Measurements from ENCODE around the gene GRK4. TPM values are rescaled to one million over a fixed set of nuclear protein-coding genes. Genes with fewer than 3 reads are reported as not detected.

The GRK4 gene
- total and polyA plus RNA-seq, 4 donors, result 1.0 to 2.2 (median 1.8) TPM

DNA sequence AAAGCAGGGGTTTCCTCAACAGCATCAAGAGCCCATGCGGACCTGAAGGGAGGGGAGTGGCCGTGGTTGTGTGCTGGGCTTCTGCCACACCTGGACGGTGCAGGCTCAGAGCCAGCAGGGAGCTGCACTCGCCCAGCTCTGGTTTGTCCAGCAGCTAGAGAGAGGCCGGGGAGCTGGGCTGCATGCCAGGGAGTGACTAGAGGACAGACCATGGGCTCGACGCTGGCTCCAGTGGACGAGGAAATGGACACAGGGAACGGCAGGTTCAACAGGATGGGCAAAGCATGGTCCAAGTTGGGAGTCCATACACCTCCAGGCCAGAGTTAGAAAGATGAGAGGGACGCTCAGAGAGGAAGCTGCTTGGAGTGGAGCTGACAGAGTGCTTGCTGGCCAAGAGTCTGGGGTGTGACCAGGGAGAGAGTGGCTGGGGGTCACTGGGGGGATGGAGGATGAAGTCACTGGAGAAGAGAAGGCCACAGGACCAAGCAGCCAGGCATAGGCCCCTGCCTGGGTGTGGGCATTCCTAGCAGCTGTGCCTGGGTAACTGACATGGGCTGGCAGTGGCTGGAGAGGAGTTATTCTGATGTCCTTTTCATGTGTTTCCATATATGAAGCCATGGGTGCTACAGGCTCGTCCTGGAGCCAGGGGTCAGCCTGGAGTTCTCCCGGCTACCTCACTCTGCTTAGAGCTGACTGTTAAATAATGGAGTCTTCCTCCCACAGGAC is 68.1 kb downstream of the GRK4 start:
- WGBS, result 39% methylated on average over 12 of the region's 12 CpGs
- H3K9ac ChIP-seq (ENCODE audit: low read depth in 1 of 2, low read length in 2 of 2), result no peak overlapping the region
- H3K4me1 ChIP-seq (ENCODE audit: control insufficient read depth in 4 of 4, insufficient read depth in 4 of 4, low read length in 3 of 4), result no peaks in the 10 kb centered on the region
- H3K36me3 ChIP-seq (ENCODE audit: control insufficient read depth in 4 of 4, insufficient read depth in 3 of 4, low read depth in 1 of 4, low read length in 3 of 4), result no peaks in the 10 kb centered on the region
- no peaks in the 10 kb centered on the region for H3K27me3 ChIP-seq (ENCODE audit: control insufficient read depth in 4 of 4, insufficient read depth in 4 of 4, low read length in 3 of 4)
- TF ChIP-seq EGR1 (IDR thresholded peaks at IDR 0.05; ENCODE audit: low read depth in 2 of 2) (no peak), SP1 (IDR thresholded peaks at IDR 0.05) (no peak), RAD21 (IDR thresholded peaks at IDR 0.05) (no peak)
- H3K27ac ChIP-seq (ENCODE audit: low read depth in 1 of 2, low read length in 2 of 2), result no peak overlapping the region
- no peak for DNase-seq (ENCODE audit: low spot score)
- H3K4me3 ChIP-seq (ENCODE audit: low read depth in 1 of 3, low read length in 3 of 3), result no peak overlapping the region
- H3K9me3 ChIP-seq (ENCODE audit: control insufficient read depth in 4 of 4, low read length in 3 of 4), result no peaks in the 10 kb centered on the region

DNA sequence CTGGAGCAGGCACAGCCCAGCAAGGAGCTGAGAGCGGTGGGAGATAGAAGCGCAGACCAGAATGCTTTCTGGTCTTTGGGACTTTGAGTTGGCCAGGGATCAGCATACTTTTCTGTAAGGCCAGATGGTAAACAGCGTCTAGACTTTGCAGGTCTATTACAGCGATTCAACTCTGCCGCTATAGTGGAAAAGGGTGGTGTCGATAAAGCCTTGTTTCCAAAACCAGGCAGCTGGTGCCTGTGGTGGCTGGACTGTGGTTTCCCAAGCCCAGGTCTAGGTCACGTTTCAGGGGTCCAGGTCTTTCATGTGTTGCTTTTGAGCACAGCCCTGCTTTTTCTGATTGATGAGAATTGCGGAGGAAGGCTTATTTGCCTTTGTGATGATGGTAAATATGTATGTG is 70.9 kb downstream of the GRK4 start:
- DNase-seq (ENCODE audit: low spot score), result no peak
- no peak overlapping the region for H3K4me3 ChIP-seq (ENCODE audit: low read depth in 1 of 3, low read length in 3 of 3)

More for the DNA sequence above, 70.9 kb downstream of the GRK4 start:
- TF ChIP-seq GABPA (IDR thresholded peaks at IDR 0.05 in 1 of 2, conservative IDR thresholded peaks at IDR 0.05 in 1 of 2) (no peak), TAF1 (conservative IDR thresholded peaks at IDR 0.05) (no peak), JUND (IDR thresholded peaks at IDR 0.05) (no peak), NR2F2 (IDR thresholded peaks at IDR 0.05) (no peak), ATF3 (IDR thresholded peaks at IDR 0.05) (no peak), EGR1 (IDR thresholded peaks at IDR 0.05; ENCODE audit: low read depth in 2 of 2) (no peak), SP1 (IDR thresholded peaks at IDR 0.05) (no peak), HNF4A (conservative IDR thresholded peaks at IDR 0.05) (no peak), CTCF (IDR thresholded peaks at IDR 0.05; ENCODE audit: low read depth, low read length, missing input control) (no peak), HNF4G (IDR thresholded peaks at IDR 0.05) (no peak), MAX (IDR thresholded peaks at IDR 0.05) (no peak), YY1 (IDR thresholded peaks at IDR 0.05) (no peak), REST (IDR thresholded peaks at IDR 0.05) (no peak), RXRA (IDR thresholded peaks at IDR 0.05) (no peak), FOXA1 (IDR thresholded peaks at IDR 0.05) (no peak), RAD21 (IDR thresholded peaks at IDR 0.05) (no peak)
- TF ChIP-seq, protein P1, sequence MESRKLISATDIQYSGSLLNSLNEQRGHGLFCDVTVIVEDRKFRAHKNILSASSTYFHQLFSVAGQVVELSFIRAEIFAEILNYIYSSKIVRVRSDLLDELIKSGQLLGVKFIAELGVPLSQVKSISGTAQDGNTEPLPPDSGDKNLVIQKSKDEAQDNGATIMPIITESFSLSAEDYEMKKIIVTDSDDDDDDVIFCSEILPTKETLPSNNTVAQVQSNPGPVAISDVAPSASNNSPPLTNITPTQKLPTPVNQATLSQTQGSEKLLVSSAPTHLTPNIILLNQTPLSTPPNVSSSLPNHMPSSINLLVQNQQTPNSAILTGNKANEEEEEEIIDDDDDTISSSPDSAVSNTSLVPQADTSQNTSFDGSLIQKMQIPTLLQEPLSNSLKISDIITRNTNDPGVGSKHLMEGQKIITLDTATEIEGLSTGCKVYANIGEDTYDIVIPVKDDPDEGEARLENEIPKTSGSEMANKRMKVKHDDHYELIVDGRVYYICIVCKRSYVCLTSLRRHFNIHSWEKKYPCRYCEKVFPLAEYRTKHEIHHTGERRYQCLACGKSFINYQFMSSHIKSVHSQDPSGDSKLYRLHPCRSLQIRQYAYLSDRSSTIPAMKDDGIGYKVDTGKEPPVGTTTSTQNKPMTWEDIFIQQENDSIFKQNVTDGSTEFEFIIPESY (IDR thresholded peaks at IDR 0.05), result no peak
- Histone ChIP-seq H3K36me3 (ENCODE audit: control insufficient read depth in 4 of 4, insufficient read depth in 3 of 4, low read depth in 1 of 4, low read length in 3 of 4) (no peaks in the 10 kb centered on the region), H3K9ac (ENCODE audit: low read depth in 1 of 2, low read length in 2 of 2) (no peak overlapping the region), H3K9me3 (ENCODE audit: control insufficient read depth in 4 of 4, low read length in 3 of 4) (no peaks in the 10 kb centered on the region), H3K27ac (ENCODE audit: low read depth in 1 of 2, low read length in 2 of 2) (no peak overlapping the region), H3K4me1 (ENCODE audit: control insufficient read depth in 4 of 4, insufficient read depth in 4 of 4, low read length in 3 of 4) (peaks cover 0 to 13% (median 2%) of the 10 kb centered on the region in 4 donors), H3K27me3 (ENCODE audit: control insufficient read depth in 4 of 4, insufficient read depth in 4 of 4, low read length in 3 of 4) (no peaks in the 10 kb centered on the region)
- WGBS, result 93% methylated on average over 8 of the region's 8 CpGs

Measured in liver (tissue), 9 donors.